HG02623 (cell line): Measurements from ENCODE around the gene GP1BB.
"Not testable (repeated sequence)": the region's sequence is repeated elsewhere in the genome, so short reads cannot be mapped to it uniquely, and the experiment has no call there.

Source experiments
- ATAC-seq: cut with Tn5 transposase; IDR thresholded peaks from one replicate; pipeline ENCODE4 v1.9.1; 2021; ENCODE audit warnings: moderate library complexity; ENCODE audit not compliant: unreplicated experiment

GP1BB gene

DNA sequence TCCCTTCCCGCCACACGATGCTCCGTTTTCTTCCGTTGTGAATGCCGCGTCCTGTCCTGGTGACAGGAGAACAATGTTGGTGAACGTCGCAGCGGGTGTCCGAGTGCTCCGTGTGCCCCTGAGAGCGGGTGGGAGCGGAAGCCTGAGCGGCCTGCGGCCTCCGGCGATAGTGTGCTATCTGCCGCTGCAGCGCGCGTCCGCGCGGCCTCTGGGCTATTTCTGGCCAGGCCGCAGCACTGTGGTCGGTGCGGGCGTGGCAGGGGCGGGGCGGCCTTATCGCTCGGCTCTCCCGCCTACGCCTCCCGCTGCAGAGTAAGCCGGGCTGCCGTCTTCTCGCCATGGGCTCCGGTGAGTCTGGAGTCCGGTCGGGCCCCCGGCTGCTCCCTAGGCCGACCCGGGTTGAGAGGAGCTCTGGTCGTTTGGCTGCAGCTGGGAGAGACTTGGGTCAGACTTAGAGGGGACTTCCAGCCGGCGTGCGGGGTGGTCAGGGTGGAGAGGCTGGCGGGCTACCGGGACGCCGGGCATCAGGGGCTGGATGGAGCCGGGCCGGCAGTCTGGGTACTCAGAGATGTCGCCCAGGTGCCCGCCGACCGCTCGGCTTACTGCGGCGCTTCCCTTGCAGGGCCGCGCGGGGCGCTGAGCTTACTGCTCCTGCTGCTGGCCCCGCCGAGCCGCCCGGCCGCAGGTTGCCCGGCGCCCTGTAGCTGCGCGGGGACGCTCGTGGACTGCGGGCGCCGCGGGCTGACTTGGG, at the start of gene GP1BB:
Gene GP1BB, plus strand, starts transcription at position 308 of the 751 bp plus-strand sequence. Its CDS starts 31 bp downstream, at position 339.
- no peak for ATAC-seq

GRCh38 chr22:19673660-19674059, 49.7 kb upstream of the GP1BB start:
- ATAC-seq: no peak

DNA sequence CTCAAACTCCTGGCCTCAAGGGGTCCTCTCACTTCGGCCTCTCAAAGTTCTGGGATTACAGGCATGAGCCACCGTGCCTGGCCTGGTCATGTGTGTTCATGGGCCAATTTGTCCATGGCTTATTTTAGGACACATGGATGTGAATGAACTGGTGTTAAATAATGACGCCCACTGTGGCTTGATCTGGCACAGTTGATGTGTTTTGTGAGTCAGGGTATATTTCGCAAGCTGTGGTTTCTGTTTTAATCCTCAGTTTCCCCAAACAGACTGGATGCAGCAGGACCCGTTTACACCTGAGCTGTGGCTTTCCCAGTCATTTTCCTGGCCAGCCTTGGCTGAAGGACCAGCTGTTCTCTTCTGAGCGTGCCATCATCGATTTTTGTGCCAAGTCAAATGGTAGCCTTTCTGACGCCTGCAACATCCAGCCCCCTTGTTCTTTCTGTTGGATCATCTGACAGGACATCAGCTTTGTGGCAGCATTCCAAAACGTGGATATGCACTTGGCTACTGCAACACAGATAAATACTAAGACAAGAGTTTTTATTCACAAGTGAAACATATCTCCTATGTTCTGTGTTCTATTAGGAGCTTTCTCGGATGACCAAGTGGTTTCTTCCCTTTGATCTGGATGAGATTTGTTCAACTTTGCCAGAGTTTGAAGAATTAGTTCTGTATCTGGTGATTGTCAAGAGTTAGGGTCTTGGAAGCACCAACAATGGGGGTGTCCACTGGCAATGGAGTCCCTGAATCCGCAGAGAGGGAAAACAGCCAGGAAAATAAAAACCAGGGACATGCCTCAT, 49.0 kb upstream of the GP1BB start:
- ATAC-seq: no peak

DNA sequence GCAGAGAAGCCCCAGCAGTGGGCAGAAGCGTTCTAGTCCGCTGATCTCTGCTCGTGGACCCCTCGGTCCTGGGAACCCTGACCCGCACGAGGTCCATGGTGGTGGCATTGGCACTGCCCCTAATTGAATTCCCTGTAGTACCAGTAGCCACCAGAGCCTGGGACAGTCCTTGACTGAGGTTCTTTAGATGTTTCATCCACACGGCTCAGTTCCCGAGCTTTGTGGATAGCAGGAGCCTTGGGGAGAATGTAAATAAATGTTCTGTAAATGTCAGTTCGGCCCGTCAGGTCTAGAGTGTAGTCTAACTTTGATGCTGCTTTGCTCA, 48.4 kb upstream of the GP1BB start:
- no peak for ATAC-seq

- no peak for ATAC-seq
These were observed 47.9 kb upstream of the GP1BB start for GRCh38 chr22:19675428-19675827.

DNA sequence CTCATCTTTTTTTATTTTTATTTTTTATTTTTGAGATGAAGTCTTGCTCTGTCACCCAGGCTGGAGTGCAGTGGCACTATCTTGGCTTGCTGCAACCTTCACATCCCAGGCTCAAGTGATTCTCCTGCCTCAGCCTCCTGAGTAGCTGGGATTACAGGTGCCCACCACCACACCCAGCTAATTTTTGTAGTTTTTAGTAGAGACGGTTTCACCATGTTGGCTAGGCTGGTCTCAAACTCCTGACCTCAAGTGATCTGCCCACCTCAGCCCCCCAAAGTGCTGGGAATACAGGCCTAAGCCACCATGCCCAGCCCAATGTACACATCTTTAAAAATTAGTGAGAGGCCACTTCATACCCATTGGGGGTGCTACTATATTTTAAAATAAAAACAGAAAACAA, 46.9 kb upstream of the GP1BB start:
- ATAC-seq: not testable (repeated sequence)

DNA sequence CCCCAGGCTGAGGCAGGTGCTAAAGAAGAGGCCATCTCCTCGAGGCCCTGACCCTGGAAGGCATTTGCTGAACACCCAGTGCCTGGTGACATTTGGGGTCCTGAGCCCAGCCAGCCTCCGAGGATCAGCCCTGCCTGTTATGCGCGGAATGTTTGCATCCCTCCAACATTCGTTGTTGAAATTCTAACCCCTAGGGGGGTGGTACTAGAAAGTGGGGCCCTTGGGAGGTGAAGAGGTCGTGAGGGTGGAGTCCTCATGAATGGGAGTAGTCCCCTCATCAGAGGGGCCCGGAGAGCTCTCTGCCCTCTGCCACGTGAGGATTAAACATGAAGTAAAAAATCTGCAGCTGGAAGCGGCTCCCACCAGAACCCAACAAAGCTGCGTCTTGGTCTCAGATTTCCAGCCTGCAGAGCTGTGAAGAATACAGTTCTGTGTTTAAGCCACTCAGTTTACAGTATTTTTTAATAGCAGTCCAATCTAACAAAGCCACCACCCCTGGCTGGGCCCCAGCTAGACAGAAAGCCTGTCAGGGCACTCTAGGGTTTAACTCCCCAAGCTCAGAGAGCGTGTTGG, 44.3 kb upstream of the GP1BB start:
- no peak for ATAC-seq

DNA sequence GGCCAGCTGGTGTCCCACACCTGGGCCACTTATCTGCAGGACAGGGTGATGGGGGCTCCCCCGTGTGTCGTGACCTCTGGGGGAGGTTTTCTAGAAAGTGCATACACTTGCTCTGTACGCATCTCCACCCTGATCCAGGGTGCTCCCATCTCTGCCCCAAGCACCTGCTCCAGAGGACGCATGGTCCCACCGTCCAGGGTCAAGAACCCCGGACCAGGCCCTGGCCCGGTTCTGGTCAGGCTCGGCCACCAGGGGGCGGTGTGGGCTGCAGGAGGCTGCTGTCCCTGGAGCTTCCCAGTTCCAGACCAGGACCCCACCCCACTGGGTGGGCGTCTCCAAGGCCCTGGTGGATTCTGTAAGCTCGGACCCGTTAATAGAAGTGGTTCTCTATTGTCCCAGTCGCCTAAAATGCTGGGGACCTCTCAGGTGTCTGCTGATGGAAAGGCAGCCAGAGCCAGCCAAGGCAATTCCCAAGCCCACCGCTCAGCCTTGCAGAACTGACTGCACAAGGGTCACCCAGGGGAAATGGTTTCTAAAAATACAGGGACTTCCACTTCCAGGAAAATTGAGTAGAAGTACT, 43.7 kb upstream of the GP1BB start:
- ATAC-seq: no peak

DNA sequence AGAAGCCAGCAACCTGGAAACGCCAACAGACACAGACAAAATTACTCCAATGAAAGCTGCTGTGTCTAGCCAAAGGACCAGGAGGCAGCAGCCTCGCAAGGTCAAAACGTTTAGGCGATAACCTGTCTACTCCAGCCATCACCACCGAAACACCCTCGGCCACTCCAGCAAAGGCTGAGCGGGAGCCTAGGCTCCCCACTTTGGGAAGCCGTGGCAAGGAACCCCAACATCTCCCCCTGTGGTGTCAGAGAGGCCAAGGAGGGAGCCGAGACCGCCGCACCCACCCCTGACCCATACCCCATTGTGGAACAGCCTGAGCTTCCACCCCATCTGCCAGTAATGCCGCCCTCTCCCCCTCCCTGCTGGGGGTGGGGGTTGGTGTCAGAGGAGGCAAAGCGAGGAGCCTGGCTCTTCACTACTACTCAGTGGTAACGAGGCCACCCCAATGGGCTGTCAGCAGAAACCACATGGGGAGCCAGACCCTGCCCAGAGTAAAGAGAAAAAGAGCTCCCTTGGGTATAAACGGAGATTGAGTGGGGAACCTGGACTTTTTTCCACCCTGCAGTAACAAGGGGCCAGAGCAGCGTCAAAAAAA, 43.0 kb upstream of the GP1BB start:
- no peak for ATAC-seq

DNA sequence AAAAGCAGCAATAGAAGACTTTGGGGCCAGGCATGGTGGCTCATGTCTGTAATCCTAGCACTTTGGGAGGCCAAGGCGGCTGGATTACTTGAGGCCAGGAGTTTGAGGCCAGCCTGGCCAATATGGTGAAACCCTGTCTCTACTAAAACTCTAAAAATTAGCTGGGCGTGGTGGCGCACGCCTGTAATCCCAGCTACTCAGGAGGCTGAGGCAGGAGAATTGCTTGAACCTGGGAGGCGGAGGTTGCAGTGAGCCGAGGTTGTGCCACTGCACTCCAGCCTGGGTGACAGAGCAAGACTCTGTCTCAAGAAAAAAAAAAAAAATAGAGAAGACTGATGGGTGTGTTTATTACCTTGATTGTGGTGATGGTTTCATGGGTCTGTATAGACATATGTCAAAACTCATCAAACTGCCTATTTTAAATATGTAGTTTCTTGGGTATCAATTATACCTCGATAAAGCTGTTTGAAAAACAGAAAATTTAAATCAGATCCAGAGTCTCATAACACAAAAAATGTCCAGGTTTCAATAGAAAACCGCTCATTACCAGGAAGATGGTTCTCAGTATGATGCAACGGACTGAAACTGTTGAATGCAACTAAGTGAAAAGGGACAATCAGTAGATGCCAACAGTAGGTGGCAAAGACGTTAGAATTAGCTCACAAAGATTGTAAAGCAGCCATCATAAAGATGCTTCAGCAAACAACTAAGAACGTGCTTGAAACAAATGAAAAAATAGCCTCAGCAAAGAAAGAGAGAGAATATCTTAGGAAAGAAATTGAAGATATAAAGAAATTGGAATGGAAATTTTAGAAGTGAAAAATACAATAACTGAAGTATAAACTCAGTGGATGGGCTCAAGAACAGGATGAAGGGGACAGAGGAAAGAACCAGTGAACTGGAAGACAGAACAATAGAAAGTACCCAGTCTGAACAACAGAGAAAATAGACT, 42.2 kb upstream of the GP1BB start:
- ATAC-seq: no peak

DNA sequence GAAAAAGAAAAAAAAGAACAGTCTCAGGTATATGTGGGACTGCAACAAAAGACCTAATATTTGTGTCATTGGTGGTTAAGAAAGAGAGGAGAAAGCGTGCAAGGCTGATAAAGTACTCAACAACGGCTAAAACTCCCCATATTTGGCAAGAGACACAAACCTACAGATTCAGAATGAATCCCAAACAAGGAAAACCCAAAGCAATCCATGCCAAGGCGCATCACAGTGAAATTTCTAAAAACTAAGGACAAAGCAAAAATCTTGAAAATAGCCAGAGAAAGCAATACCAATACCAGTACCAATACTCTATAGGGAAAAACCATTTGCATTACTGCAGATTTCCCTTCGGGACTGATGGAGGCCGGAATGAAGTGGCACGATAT, 41.5 kb upstream of the GP1BB start:
- no peak for ATAC-seq

DNA sequence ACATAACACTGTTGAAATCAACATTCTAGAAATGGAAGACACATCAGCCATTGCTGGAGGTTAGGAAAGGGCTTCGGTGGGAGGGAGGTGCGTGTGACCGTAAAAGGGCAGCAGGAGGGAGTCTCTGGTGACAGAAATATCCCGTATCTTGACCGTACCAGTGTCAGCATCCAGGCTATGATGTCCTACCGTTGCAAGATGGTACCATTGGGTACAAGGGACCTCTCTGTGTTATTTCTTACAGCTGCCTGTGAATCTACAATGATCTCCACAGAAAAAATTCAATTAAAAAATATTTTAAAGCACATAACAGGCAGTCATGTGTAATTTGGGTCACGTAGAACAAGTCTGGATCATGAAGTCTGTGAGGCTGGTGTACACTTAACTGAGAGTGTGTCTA, 36.4 kb upstream of the GP1BB start:
- no peak for ATAC-seq

GRCh38 chr22:19687561-19688300, 35.6 kb upstream of the GP1BB start:
- no peak for ATAC-seq

DNA sequence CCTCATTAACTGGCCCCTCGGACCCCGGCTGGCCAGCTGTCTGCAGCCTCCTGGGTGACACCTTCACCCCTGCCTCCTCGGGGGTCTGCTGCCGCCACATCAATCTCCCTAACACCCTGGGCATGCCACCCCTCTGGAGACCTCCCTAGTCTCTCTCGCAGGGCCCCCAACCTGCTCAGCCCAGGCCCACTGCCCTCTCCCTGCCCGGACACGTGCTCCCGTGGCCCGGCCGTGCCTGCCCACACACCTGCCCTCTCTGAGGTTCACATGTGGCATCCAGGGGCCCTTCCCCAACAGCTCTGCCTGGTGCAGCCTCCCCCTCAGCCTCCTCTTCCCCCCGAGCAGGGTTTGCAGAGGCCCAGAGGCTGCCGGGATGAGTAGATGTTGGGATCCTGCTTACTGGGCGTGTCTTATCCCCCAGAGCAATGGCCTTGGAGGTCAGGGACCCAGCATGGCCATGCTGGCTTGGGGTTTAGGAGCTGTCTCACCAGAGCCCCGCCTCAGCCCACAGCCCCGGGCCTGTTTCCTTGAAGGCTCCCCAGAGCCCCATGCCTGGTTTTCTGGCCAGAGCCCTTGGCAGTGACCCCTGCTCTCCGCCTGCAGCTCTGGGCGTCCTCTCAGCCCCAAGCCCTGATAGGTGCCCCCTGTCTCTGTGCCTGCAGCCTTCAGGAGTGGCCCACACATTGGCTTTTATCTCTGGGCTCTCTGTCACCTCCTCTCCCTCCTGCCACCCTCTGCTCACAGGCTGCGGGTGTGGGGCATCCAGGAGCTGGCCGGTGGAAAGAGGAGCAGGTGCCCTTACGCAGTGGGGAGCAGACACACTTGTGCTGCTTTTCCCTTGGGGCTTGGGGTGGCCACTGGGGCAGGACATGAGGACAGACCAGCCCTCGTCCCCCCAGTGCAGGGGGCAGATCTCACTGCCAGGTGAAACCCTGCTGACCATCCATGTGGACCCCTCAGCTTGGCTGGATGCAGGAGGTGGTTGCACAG, 34.7 kb upstream of the GP1BB start:
- no peak for ATAC-seq

GRCh38 chr22:19689408-19689807, 33.9 kb upstream of the GP1BB start:
- ATAC-seq: no peak

GRCh38 chr22:19691007-19691720, 32.2 kb upstream of the GP1BB start:
- no peak for ATAC-seq

- ATAC-seq: no peak
These were observed 31.5 kb upstream of the GP1BB start for GRCh38 chr22:19691721-19692341.
